HepG2 (cell line): ENCODE data around the gene CAV3.

Source experiments
- CBX1 ChIP-seq: IDR thresholded peaks from one replicate; pipeline ENCODE4 v1.6.1; 2016; ENCODE audit warnings: antibody characterized with exemption, low read depth
- CEBPB ChIP-seq: IDR thresholded peaks from 2 replicates; pipeline ENCODE4 v1.6.1; 2011; ENCODE audit warnings: low read depth, low read length, improper control_type of control experiment, borderline replicate concordance
- EP300 ChIP-seq, 3 experiments: sonication (generic) in 1 of 3; formaldehyde crosslinking in 1 of 3; IDR thresholded peaks; 2 replicates each; pipeline versions ENCODE4 v1.5.1 to v1.6.1; 2011 to 2020; ENCODE audit warnings: low read depth in 2 of 3, low read length in 2 of 3, borderline replicate concordance in 1 of 3, improper control_type of control experiment in 1 of 3, mild to moderate bottlenecking in 1 of 3, missing genetic modification reagents in 1 of 3, moderate library complexity in 1 of 3
- GLI4 ChIP-seq: sonication (generic); formaldehyde crosslinking; IDR thresholded peaks from 2 replicates; pipeline ENCODE4 v1.5.1; 2020; ENCODE audit warnings: missing genetic modification reagents, mild to moderate bottlenecking, moderate library complexity, borderline replicate concordance
- POLR2AphosphoS5 ChIP-seq: IDR thresholded peaks from 2 replicates; pipeline ENCODE4 v1.6.1; 2012; ENCODE audit warnings: low read depth, low read length
- RBM39 ChIP-seq: fragments of 200-400 bp; formaldehyde crosslinking; IDR thresholded peaks from one replicate; pipeline ENCODE4 v1.6.1; 2018; ENCODE audit warnings: antibody characterized with exemption, mild to moderate bottlenecking, low read depth, low read length; ENCODE audit not compliant: poor library complexity, severe bottlenecking
- SIX1 ChIP-seq: sonication (generic); formaldehyde crosslinking; IDR thresholded peaks from 2 replicates; pipeline ENCODE4 v1.4.0; 2020; ENCODE audit warnings: missing genetic modification reagents, borderline replicate concordance
- TBP ChIP-seq: sonication (generic); formaldehyde crosslinking; IDR thresholded peaks from 2 replicates; pipeline ENCODE4 v1.5.0; 2020; ENCODE audit warnings: missing genetic modification reagents
- TF ChIP-seq, protein P1 (sequence below): sonication (generic); formaldehyde crosslinking; IDR thresholded peaks from 2 replicates; pipeline ENCODE4 v1.5.0; 2020; ENCODE audit warnings: mild to moderate bottlenecking, missing genetic modification reagents, moderate library complexity

DNA sequence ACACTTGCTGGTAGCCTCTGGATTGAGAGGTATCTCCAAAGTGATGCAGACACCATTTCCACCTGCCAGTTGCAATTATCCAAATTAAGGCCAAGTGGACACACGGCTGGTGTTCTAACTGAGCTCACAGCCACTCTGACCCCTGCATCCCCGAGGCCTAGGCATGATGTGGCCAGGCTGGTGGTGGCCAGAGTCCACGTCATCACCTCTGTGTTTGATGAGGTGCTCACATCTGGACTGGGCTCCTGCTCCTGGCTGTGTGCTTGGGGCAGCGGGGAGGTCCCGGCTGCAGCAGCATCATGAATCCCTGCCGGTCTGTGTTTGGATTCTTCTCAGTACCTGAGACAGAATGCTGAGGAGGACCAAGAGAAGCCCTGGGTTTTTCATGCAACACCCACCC is 30.9 kb downstream of the CAV3 start:
- TF ChIP-seq TBP (CRISPR knock-in tag), result no peak
- TF ChIP-seq EP300 (IDR thresholded peaks at IDR 0.05; ENCODE audit: low read depth in 2 of 2, low read length in 2 of 2), result no peak
- TF ChIP-seq EP300 (CRISPR knock-in tag; IDR thresholded peaks at IDR 0.05; ENCODE audit: borderline replicate concordance), result no peak
- TF ChIP-seq, protein P1, sequence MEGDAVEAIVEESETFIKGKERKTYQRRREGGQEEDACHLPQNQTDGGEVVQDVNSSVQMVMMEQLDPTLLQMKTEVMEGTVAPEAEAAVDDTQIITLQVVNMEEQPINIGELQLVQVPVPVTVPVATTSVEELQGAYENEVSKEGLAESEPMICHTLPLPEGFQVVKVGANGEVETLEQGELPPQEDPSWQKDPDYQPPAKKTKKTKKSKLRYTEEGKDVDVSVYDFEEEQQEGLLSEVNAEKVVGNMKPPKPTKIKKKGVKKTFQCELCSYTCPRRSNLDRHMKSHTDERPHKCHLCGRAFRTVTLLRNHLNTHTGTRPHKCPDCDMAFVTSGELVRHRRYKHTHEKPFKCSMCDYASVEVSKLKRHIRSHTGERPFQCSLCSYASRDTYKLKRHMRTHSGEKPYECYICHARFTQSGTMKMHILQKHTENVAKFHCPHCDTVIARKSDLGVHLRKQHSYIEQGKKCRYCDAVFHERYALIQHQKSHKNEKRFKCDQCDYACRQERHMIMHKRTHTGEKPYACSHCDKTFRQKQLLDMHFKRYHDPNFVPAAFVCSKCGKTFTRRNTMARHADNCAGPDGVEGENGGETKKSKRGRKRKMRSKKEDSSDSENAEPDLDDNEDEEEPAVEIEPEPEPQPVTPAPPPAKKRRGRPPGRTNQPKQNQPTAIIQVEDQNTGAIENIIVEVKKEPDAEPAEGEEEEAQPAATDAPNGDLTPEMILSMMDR (CRISPR knock-in tag), result no peak
- TF ChIP-seq SIX1 (CRISPR knock-in tag), result no peak
- TF ChIP-seq CBX1, result no peak
- no peak for TF ChIP-seq GLI4 (CRISPR knock-in tag)
- TF ChIP-seq RBM39, result no peak
- no peak for TF ChIP-seq POLR2AphosphoS5
- TF ChIP-seq CEBPB, result no peak
